ENCODE data around the gene CRYBB2.
"Not testable (repeated sequence)": the region's sequence is repeated elsewhere in the genome, so short reads cannot be mapped to it uniquely, and the experiment has no call there.

CRYBB2 gene

GRCh38 chr22:25219211-25219689, at the start of gene CRYBB2:
Gene CRYBB2 (plus strand): TSS chr22:25219639. CDS start chr22:25221430, 1,791 bp downstream.
- no peak for FAIRE-seq

DNA sequence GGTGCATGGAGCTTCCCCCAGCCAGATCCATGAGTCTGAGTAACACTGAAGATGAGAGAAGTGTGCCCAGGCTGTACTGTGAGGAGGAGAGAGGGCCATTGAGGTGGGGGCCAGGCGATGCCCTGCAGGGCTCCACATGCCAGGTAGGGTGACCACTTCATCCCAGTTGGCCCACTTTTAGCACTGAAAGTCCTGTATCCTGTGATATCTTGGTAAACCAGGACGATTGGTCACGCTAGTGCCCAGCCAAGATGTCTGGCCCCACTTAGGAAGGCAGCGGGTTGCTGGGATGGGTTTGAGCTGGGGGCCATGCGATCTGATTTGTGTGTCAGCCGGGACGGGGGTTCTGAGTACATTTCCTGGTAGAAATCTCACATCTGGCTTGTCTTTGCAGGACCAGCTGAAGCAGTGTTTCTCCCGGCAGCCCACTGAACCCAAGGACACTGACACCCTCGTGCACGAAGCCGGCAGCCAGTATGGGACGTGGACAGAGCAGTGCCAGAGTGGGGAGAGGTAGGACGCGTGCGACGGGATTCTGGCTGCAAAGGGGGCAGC, 48.9 kb upstream of the CRYBB2 start:
- FAIRE-seq: no peak

DNA sequence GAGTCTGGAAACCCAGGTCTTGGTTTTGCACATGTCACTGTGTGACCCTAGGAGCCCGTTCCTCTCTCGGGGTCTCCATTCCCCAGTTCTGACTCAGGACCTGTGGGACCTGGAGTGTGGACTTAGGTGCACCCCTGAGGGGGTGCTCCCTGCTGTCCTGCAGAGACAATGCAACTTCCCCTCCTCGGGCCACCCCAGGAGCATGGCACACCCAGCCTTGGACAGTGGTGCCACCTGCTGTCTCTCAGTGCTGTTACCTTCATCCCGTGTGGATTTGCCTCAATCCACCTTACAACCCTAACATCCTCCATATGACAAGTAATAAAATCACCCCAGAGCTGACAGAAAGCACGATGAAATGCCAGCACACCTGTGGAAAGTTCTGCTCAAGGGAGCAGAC, 47.3 kb upstream of the CRYBB2 start:
- FAIRE-seq: no peak

- no peak for FAIRE-seq
These were observed 45.1 kb upstream of the CRYBB2 start for GRCh38 chr22:25174156-25174887.

DNA sequence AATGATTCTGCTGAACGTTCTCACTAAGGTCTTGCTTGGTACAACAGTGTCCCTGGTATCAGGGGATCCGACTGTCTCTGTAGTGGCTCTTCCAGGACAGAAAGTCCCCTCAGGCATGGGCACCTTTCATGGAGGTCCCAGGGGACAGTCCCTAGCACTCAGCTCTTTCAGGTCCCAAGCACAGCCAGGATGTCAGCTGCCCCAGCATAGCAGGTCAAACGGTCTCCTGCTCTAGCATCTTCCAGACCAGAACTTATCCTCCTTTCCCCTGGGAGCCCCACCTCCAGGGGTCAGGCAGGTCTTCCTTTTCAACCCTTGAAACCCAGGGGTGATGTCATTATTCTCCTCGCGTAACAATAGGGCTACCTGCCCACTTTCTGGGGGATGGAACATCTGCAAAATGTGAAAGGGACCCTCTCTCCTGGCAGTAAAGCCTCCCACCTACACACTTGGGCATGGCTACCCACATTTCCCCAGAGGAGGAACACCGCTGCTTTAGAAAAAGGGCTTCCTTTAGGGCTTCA, 44.5 kb upstream of the CRYBB2 start:
- no peak for FAIRE-seq

DNA sequence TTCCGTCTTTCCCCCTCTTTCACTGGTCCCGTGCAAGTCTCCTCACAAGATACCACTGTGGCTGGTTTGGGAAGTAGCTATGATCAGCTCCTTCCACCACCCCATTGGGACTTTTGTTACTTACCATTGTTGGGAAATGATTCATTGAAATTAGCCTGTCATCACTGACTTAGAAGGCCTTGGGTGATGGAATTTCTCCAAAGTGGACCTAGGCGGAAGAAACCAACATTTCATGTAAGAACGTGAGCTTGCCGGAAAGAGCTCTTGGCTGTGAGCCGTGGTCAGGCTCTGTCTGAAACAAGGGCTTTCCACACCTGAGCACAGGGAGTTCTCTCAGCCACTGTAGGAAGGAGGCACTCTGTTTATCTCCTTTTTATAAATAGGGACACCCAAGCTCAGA, 43.3 kb upstream of the CRYBB2 start:
- no peak for FAIRE-seq

DNA sequence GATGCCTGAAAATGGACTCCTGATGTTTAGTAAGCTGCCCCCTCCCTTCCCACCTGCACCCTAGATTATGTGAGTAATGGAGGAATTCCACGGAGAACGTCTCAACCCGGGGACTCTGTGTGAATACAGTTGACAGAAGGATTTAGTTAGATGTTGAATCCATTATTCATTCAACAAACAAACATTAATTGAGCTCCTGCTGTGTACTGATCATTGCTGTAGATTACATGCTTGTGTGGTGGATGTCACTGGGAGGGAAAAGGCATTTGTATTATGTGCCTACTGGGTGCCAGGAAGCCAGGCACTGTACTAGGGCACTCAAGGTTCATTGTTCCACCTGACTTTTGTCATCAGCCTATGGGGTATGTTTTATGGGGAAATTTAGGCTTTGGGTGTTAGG, 42.6 kb upstream of the CRYBB2 start:
- FAIRE-seq: no peak

DNA sequence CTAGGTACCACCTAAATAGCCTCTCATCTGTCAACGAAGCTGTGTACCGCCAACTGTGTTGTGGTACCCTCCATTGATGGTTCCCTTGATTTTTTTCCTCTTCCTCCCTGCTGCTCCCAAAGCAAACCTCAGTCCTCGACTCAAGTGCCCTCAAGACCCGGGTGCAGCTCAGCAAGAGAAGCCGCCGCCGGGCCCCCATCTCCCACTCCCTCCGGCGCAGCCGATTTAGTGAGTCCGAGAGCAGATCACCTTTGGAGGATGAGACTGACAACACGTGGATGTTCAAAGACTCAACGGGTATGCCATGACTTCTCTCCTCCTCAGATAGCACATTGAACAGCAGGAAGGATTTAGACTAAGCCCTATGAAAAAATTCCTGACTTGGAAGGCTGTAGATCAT, 42.2 kb upstream of the CRYBB2 start:
- FAIRE-seq: no peak

- FAIRE-seq: no peak
These were observed 41.5 kb upstream of the CRYBB2 start for GRCh38 chr22:25177895-25178294.

DNA sequence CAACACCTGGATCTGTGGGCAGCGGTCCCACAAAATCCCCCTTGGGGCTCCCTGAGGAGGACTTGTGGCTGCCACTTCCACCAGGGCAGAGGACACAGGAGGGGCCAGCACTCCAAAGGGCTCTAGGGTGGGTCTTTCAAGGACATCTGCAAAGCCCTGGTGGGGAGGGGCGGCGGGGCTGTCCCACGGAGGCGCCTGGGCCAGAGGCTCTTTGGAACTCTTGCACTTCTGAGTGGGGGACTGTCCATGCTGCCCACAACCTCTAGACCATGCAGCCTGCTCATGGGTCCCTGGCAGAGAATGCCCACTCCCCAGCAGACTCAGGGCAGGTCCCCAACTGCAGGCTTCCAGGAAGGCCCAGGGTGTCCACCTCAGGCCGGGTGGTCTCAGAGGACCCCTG, 41.1 kb upstream of the CRYBB2 start:
- not testable (repeated sequence) for FAIRE-seq

DNA sequence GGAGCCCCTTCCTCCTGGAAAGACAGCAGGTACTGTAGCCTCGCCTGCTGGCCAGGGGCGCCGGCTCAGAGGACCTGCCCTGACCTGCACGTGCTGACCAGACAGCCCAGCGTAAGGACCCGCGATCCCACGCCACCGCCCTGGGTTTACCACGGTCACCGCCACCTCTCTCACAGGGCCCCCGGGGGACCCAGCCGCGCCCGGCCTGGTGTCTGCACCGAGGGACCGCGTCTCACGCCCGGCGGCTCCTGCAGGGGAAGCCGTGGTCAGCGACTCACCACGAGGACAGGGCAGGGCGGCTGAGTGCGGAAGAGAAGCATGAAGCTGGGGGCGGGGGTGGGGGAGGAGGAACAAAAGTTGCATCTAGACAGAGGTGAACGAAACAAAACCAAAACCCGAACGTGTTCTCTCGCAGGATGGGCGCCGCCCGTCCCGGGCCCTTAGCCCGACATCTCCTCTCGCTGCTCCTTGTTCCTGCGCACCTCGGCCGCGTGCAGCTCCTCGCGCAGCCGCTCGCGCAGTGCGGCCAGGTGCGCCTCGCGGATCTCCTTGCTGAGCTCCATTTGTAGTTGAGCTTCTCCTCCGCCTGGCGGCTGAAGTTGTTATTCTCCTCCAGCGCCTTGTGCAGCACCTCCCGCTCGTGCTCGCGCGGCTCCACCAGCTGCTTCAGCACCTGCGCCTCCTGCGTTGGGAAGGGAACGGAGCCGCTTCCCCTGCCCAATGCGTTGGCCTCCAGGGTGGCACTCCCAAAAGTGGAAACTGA, 40.4 kb upstream of the CRYBB2 start:
- FAIRE-seq: not testable (repeated sequence)

- no peak for FAIRE-seq
These were observed 37.0 kb upstream of the CRYBB2 start for GRCh38 chr22:25182131-25183110.

- no peak for FAIRE-seq
These were observed 35.4 kb upstream of the CRYBB2 start for GRCh38 chr22:25183949-25184619.

DNA sequence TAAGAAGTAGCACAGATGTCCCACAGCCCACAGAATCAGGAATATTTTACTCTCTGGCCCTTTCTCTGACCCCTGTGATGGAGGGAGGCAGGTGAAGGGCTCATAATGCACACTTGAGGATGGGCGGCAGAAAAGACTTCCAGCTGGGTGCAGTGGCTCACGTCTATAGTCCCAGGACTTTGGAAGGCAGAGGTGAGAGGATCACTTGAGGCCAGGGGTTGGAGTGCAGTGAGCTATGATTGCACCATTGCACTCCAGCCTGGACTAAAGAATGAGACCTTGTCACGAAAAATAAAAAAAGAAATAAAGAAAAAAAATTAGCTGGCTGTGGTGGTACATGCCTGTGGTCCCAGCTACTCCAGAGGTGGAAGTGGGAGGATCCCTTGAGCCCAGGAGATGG, 33.3 kb upstream of the CRYBB2 start:
- FAIRE-seq: no peak

DNA sequence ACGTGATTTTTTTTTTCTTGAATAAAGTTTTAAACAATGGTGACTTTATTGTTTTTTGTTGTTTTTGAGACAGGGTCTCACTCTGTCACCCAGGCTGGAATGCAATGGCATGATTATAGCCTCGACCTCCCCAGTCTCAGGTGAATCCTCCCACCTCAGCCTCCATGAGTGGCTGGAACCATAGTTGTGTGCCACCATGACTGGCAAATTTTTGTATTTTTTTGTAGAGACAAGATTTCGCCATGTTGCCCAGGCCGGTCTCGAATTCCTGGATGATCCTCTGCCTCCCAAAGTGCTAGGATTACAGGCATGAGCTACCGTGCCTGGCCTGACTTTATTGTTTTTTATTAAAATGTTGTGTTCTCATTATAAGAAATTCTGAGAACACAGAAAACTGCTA, 32.0 kb upstream of the CRYBB2 start:
- no peak for FAIRE-seq

DNA sequence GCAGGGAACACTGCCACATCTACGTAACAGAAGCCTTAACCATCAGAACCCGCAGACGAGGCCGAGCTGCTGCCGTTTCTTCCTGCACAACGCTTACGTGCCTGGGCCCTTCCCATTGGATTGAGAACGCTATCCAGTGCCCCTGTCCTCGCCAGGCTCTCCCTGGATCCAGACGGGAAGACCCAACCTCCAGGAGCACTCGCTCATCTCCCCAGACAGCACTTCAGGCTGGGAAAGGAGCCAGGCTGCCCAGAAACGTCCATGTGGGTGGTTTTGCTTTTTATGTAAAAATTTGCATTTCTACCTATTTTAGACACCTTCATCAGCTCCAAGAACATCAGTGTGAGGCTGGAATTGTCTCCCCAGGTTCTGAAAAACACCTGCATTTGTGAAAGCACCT, 27.0 kb upstream of the CRYBB2 start:
- no peak for FAIRE-seq

- no peak for FAIRE-seq
These were observed 26.3 kb upstream of the CRYBB2 start for GRCh38 chr22:25193130-25193529.

DNA sequence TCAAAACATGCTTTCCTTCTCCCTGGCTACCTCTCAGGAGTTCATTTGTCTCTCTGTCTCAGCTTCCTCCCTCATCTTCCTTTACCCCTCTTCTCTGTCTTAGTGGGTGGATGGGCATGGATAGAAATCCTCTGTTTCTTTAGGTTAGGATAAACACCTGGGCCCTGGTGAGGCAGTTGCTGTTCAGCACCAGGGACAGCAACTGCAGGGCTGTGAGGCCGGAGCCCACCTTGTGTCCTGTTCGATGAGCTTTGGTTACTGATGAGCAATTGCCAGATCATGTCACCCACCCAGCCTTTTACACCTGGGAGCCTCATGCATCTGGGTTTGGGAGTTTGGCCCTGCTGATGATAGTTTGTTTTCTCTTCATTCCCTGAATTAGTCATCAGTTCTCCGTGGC, 25.9 kb upstream of the CRYBB2 start:
- FAIRE-seq: no peak

DNA sequence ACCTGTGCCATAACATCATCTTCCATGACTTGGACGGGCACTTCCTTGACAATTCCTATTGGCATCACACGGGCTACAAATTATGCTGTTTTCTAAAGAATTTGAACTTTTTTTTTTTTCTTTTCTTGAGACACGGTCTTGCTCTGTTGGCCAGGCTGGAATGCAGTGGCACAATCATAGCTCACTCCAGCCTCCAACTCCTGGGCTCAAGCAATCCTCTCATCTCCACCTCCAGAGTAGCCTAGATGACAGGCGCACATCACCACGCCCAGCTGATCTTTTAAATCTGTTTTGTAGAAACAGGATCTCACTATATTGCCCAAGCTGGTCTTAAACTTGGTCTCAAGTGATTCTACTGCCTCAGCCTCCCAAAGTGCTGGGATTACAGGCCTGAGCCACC, 23.1 kb upstream of the CRYBB2 start:
- FAIRE-seq: no peak

GRCh38 chr22:25197340-25197739, 22.1 kb upstream of the CRYBB2 start:
- no peak for FAIRE-seq

DNA sequence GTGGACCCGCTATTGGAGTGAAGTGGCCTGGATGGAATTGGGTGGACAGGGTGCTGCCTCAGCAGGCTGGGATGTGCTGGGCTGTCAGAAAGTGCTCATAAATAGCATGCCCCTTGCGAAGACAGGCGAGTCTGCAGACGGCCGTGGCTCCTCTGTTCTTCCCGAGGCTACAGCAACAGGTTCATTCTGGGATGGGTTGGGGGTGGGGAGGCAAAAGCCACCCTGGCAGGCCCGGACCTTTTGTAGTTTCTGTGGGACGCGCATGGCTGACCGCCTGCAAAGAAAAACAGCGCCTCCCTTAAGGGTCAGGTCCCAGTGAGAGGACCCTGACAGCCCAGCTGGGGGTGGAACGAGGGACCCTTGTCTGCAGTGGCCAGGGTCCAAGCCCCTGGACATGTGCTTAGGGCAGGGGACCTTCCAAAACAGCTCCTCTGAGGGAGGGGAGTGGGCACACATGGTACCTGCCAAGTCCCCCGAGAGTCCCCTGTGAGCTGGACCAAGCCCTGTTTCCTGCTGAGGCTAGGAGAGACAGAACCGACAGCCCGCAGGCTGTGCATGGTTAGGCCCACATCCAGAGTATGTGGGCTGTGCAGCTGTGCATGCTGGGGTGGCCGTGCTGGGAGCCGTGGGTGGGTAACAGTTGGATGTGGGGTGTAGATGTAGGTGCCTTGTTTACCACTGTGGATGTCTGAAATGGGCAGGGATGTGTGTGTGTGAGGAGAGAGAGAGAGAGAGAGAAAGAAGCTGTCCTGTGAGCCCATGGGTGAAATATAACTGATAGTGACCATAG, 19.5 kb upstream of the CRYBB2 start, which contains the start of gene CRYBB3:
Gene CRYBB3 (plus strand): TSS at position 128 of the 790 bp plus-strand sequence. CDS start 1,539 bp downstream, outside the sequence.
- FAIRE-seq: no peak
